C4-2B (cell line): ENCODE data around the gene TDRD5.

Experiments used
- H3K27ac ChIP-seq: fragments of 450-650 bp; 2 replicates; pipeline ENCODE4 v1.5.1; 2017
- CTCF ChIP-seq: fragments of 450-650 bp; conservative IDR thresholded peaks from 2 replicates; pipeline ENCODE4 v1.5.1; 2017; ENCODE audit warnings: mild to moderate bottlenecking
- ZFX ChIP-seq: fragments of 450-650 bp; IDR thresholded peaks from 2 replicates; pipeline ENCODE4 v1.6.1; 2017

TDRD5 gene

GRCh38 chr1:179587336-179587735, 4.3 kb upstream of the TDRD5 start:
- peak overlapping the region; percentile 53; the same call in 1 of the 2 replicates for H3K27ac ChIP-seq
- no peak for TF ChIP-seq ZFX
- TF ChIP-seq CTCF, result no peak

- H3K27ac ChIP-seq, result no peak overlapping the region
- TF ChIP-seq ZFX (no peak), CTCF (no peak)
These were observed 3.1 kb upstream of the TDRD5 start for GRCh38 chr1:179588425-179589024.

- no peak for TF ChIP-seq ZFX
- TF ChIP-seq CTCF, result no peak
- H3K27ac ChIP-seq, result no peak overlapping the region
These were observed 2.1 kb upstream of the TDRD5 start for GRCh38 chr1:179589509-179589908.

- TF ChIP-seq CTCF (no peak), ZFX (no peak)
These were observed 961 bp upstream of the TDRD5 start for GRCh38 chr1:179590671-179591070.

GRCh38 chr1:179591253-179591591, 410 bp upstream of the TDRD5 start:
- no peak overlapping the region for H3K27ac ChIP-seq
- TF ChIP-seq CTCF (no peak), ZFX (no peak)

More at GRCh38 chr1:179590671-179591070, 961 bp upstream of the TDRD5 start:
- no peak overlapping the region for H3K27ac ChIP-seq

GRCh38 chr1:179598631-179599030, 7.0 kb downstream of the TDRD5 start:
- TF ChIP-seq ZFX (no peak), CTCF (no peak)
- no peak overlapping the region for H3K27ac ChIP-seq

- no peak overlapping the region for H3K27ac ChIP-seq
- TF ChIP-seq CTCF (peak; percentile 78), ZFX (no peak)
These were observed 8.1 kb downstream of the TDRD5 start for GRCh38 chr1:179599623-179600249.
